B cell (primary cell): ENCODE data around the gene TTLL5.

ENCODE experiments used
- EZH2 ChIP-seq: IDR thresholded peaks from 2 replicates; pipeline ENCODE4 v1.6.1; 2012; ENCODE audit warnings: borderline replicate concordance, low read depth, mild to moderate bottlenecking, moderate library complexity, low read length; ENCODE audit not compliant: insufficient read depth, poor library complexity, severe bottlenecking
- TF ChIP-seq, protein P1 (sequence below): fragments of 200-600 bp; IDR thresholded peaks from one replicate; pipeline ENCODE4 v1.8.0; 2022; ENCODE audit warnings: antibody characterized with exemption, mild to moderate bottlenecking

DNA sequence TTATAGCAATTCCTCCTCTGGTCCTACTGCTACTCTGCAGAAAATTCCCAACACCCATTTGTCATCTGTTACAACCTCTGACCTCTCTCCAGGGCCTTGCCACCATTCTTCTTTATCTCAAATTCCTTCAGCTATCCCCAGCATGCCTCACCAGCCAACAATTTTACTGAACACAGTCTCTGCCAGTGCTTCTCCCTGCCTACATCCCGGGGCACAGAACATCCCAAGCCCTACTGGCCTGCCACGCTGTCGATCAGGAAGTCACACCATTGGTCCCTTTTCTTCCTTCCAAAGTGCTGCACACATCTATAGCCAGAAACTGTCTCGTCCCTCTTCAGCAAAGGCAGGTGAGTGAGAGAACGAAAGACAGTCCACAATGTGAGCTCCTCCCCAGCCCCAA is 122.1 kb downstream of the TTLL5 start:
- TF ChIP-seq, protein P1, sequence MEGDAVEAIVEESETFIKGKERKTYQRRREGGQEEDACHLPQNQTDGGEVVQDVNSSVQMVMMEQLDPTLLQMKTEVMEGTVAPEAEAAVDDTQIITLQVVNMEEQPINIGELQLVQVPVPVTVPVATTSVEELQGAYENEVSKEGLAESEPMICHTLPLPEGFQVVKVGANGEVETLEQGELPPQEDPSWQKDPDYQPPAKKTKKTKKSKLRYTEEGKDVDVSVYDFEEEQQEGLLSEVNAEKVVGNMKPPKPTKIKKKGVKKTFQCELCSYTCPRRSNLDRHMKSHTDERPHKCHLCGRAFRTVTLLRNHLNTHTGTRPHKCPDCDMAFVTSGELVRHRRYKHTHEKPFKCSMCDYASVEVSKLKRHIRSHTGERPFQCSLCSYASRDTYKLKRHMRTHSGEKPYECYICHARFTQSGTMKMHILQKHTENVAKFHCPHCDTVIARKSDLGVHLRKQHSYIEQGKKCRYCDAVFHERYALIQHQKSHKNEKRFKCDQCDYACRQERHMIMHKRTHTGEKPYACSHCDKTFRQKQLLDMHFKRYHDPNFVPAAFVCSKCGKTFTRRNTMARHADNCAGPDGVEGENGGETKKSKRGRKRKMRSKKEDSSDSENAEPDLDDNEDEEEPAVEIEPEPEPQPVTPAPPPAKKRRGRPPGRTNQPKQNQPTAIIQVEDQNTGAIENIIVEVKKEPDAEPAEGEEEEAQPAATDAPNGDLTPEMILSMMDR: no peak
- no peak for TF ChIP-seq EZH2
